AG10803 (cell line): ENCODE data around the gene PRUNE2.
"Not testable (repeated sequence)": the region's sequence is repeated elsewhere in the genome, so short reads cannot be mapped to it uniquely, and the experiment has no call there.

Experiments
- DNase-seq: peaks from one replicate; pipeline ENCODE4 v3.0.0; 2010; ENCODE audit warnings: low read depth
- H3K4me3 ChIP-seq: 2 replicates; pipeline ENCODE4 v1.5.1; 2011; ENCODE audit warnings: mild to moderate bottlenecking, low read length, control low read depth
- CTCF ChIP-seq: conservative IDR thresholded peaks from 2 replicates; pipeline ENCODE4 v1.5.1; 2011; ENCODE audit warnings: mild to moderate bottlenecking, low read length, control low read depth, inconsistent platforms

PRUNE2 gene

DNA sequence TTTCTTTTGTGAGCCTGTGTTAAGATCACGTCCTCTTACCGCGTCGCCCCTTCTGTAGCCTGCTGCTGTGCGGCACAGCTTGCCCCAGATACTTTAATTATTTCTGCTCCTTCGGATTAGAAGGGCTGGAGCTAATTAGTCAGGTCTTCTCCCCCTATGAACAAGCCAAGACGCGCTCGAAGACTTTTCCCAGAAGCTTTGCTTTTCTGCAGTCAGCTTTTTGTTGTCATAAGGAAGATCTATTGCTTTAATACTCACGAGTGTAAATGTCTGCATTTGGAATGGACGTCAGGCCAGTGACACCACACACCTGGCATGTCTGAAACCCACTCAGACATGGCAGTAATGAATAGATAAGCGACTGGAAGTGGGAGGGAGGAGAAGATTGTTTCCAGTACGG lies 37.0 kb downstream of the PRUNE2 start:
- peak; percentile 22 for DNase-seq
- TF ChIP-seq CTCF: no peak
- peak overlapping the region; percentile 20 for H3K4me3 ChIP-seq

DNA sequence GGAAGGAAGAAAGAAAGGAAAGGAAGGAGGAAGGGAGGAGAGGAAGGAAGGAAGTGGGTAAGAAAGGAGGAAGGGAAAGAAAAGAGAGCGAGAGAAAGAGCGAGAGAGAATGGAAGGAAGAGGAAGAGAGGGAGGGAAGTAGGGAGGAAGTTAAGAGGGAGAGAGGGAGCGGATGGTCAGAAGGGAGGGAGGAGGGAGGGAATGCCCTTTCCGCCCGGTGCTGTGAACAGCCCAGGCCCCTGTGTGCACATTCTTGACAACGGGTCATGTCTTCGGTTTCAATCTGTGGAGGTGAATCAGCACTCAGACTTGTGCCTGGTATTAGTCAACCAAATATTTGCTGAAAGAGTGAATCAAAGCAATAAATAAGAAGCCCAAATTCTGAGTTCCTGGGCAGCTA lies 39.2 kb downstream of the PRUNE2 start:
- TF ChIP-seq CTCF: no peak
- peak; percentile 94 for DNase-seq
- no peak overlapping the region for H3K4me3 ChIP-seq

GRCh38 chr9:76863832-76864231 lies 42.1 kb downstream of the PRUNE2 start:
- DNase-seq: no peak
- H3K4me3 ChIP-seq: no peak overlapping the region
- TF ChIP-seq CTCF: no peak

DNA sequence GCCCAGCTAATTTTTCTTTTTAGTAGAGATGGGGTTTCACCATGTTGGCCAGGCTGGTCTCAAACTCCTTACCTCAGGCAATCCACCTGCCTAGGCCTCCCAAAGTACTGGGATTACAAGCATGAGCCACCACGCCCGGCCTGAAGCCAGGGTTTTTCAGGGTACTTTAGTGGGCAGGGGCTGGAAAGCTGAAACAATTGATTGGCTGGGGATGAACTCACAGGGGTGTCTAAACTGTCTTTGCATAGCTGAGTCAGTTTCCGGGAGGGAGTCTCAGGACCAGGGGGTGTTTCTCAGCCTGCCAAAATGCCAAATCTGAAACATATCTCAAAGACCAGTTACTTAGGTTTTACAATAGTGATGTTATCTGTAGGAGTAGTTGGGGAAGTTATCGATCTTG lies 46.1 kb downstream of the PRUNE2 start:
- TF ChIP-seq CTCF: no peak
- DNase-seq: no peak
- H3K4me3 ChIP-seq: no peak overlapping the region

DNA sequence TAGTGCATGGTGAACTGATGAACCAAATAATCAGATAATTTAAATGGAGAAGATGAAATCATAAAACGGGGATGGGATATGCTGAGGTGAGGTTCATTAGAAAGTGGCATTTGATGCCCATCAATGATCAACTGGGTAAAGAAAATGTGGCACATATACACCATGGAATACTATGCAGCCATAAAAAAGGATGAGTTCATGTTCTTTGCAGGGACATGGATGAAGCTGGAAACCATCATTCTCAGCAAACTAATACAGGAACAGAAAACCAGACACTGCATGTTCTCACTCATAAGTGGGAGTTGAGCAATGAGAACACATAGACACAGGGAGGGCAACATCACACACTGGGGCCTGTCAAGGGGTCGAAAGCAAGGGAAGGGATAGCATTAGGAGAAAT lies 47.7 kb downstream of the PRUNE2 start:
- DNase-seq, H3K4me3 ChIP-seq: not testable (repeated sequence)

- TF ChIP-seq CTCF: no peak
- no peak for DNase-seq
- H3K4me3 ChIP-seq: no peak overlapping the region
These were observed 49.9 kb downstream of the PRUNE2 start for GRCh38 chr9:76856016-76856415.

DNA sequence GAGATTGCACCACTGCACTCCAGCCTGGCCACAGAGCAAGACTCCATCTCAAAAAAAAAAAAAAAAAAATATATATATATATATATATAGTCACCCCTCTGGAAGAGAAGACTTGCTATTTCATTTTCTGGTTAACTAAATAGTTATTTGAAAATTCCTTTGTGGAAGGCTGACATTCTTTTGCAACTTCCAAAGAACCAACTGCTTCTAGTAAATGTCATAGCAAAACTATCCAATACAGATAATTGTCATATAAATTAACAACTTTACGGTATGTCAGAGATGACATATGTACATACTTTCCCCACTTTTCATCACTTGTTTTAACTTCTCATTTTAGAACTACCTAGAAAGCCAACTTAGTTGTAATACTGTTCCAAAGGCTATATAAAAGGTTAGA lies 50.9 kb downstream of the PRUNE2 start:
- no peak overlapping the region for H3K4me3 ChIP-seq
- TF ChIP-seq CTCF: no peak
- peak; percentile 46 for DNase-seq

- no peak for TF ChIP-seq CTCF
- no peak overlapping the region for H3K4me3 ChIP-seq
- no peak for DNase-seq
These were observed 53.9 kb downstream of the PRUNE2 start for GRCh38 chr9:76852026-76852425.
